ENCODE measurements around the gene LIPM. TPM values are rescaled to one million over a fixed set of nuclear protein-coding genes. Genes with fewer than 3 reads are reported as not detected.

Gene LIPM
- polyA plus RNA-seq, 1 experiment, result not detected

DNA sequence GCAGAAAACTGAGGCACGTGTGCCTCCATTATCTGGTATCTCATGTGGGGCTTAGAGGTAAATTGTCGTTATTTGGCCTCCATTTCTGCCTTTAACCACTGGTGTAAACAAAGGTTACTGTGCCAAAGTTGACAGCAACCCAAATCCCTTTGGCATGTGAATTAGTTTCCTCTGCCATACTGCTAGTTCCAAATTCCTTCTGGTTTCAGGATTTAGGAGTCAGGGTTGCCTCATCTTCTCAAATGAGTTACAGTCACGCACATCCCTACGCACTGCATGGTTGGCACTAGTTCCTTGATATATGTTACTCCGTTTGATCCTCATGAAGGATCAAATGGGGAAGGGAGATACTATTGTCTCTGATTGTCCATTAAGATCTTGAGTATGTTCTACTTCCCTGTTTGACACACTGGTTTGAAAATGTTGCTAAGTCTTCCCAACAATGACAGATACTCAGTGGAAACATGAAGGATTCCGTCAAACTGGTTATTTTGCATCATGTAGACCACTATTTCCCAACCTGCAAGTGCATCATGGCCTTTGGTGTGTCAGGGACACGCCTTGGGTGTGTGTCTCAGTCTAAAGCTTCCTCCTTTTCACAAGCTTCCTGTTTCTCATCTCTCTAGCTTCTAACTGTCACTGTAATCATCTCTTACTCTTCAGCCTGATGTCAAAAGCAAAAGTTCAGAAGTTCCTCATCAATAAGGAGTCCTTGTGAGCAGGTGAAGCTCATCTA lies 43.0 kb upstream of the LIPM start, which contains the start of gene LIPN:
Gene LIPN (plus strand): TSS at position 655 of the 736 bp plus-strand sequence. CDS start 1,386 bp downstream, outside the sequence.
- no peak for DNase-seq (ENCODE audit: low read depth, low spot score)
- no peaks in the 10 kb centered on the region for H3K9me3 ChIP-seq (ENCODE audit: control insufficient read depth, insufficient read depth, low read length)
- ChIA-PET CTCF (interaction anchor here (1.2 kb wide), 1 partner anchor 71 kb away, joined by 3 read pairs; no protein-coding TSS in a partner anchor), POLR2A (no interaction called here)
- H3K4me3 ChIP-seq (ENCODE audit: low read depth, low read length), result no peak within 1 kb of the TSS
- H3K27me3 ChIP-seq (ENCODE audit: control insufficient read depth, insufficient read depth, low read length), result peaks cover 6% of the 10 kb centered on the region
- H3K27ac ChIP-seq (ENCODE audit: low read depth, low read length), result no peak within 1 kb of the TSS
- TF ChIP-seq, protein P1, sequence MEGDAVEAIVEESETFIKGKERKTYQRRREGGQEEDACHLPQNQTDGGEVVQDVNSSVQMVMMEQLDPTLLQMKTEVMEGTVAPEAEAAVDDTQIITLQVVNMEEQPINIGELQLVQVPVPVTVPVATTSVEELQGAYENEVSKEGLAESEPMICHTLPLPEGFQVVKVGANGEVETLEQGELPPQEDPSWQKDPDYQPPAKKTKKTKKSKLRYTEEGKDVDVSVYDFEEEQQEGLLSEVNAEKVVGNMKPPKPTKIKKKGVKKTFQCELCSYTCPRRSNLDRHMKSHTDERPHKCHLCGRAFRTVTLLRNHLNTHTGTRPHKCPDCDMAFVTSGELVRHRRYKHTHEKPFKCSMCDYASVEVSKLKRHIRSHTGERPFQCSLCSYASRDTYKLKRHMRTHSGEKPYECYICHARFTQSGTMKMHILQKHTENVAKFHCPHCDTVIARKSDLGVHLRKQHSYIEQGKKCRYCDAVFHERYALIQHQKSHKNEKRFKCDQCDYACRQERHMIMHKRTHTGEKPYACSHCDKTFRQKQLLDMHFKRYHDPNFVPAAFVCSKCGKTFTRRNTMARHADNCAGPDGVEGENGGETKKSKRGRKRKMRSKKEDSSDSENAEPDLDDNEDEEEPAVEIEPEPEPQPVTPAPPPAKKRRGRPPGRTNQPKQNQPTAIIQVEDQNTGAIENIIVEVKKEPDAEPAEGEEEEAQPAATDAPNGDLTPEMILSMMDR (IDR thresholded peaks at IDR 0.05; ENCODE audit: low read depth, low read length), result no peak

DNA sequence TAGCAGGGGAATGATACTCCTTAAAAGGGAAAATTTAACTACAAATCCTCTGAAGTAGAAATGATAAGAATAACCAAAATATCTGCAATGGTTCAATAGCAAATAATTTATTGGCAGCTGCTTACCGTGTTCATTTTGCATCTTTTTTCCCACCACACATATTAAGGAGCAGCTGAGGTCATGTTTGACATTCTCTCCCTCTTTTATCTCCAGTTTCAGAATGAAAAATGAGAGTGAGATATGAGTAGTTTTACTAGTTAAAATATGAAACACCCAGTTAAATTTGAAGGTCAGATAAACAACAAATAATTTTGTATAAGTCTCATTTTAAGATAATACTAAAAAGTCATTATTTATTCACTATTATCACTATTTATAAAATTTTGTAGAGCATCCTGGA lies 39.6 kb upstream of the LIPM start:
- H3K9me3 ChIP-seq (ENCODE audit: control insufficient read depth, insufficient read depth, low read length), result no peaks in the 10 kb centered on the region
- ChIA-PET CTCF (no interaction called here), POLR2A (no interaction called here)
- no peak overlapping the region for H3K27ac ChIP-seq (ENCODE audit: low read depth, low read length)
- no peak overlapping the region for H3K4me3 ChIP-seq (ENCODE audit: low read depth, low read length)
- no peak for DNase-seq (ENCODE audit: low read depth, low spot score)
- TF ChIP-seq, protein P1 (IDR thresholded peaks at IDR 0.05; ENCODE audit: low read depth, low read length), result no peak
- H3K27me3 ChIP-seq (ENCODE audit: control insufficient read depth, insufficient read depth, low read length), result peaks cover 6% of the 10 kb centered on the region

DNA sequence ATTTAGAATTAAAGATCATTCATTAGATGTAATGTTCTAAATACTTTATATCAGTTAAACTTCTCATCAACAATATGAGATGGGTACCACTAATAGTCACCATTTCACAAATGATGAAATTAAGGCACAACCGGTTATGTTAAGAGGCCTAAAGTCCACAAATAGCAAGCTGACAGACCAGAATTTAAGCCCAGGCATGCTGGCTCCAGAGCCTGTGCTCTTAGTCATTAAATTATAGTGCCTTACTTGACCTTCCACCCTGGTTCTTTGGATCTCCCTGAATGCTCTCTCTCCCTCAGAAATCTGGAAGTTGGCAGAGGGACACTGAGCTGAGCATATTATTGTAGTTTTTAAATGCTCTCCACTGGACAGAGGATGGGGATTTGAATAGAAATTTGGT lies 39.1 kb upstream of the LIPM start:
- Histone ChIP-seq H3K4me3 (ENCODE audit: low read depth, low read length) (no peak overlapping the region), H3K27me3 (ENCODE audit: control insufficient read depth, insufficient read depth, low read length) (peaks cover 6% of the 10 kb centered on the region), H3K9me3 (ENCODE audit: control insufficient read depth, insufficient read depth, low read length) (no peaks in the 10 kb centered on the region), H3K27ac (ENCODE audit: low read depth, low read length) (no peak overlapping the region)
- DNase-seq (ENCODE audit: low read depth, low spot score), result no peak
- CTCF ChIA-PET, result no interaction called here
- POLR2A ChIA-PET, result no interaction called here
- TF ChIP-seq, protein P1 (IDR thresholded peaks at IDR 0.05; ENCODE audit: low read depth, low read length), result no peak

DNA sequence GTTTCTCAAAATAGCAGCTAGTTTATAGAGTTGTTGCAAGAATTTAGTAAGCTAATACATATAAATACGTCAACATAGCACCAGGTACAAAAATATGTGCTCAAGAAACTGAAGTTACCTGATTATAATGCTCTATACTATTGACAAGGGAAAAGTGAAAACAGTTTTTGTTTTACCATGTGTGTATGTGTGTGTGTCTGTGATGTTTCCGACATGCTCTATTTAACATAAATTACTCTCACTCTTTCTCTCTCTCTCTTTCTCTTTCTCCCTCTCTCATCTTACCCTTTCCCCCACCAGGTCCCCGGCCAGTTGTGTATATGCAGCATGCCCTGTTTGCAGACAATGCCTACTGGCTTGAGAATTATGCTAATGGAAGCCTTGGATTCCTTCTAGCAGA lies 38.4 kb upstream of the LIPM start:
- Histone ChIP-seq H3K9me3 (ENCODE audit: control insufficient read depth, insufficient read depth, low read length) (no peaks in the 10 kb centered on the region), H3K27ac (ENCODE audit: low read depth, low read length) (no peak overlapping the region), H3K4me3 (ENCODE audit: low read depth, low read length) (no peak overlapping the region), H3K27me3 (ENCODE audit: control insufficient read depth, insufficient read depth, low read length) (peaks cover 6% of the 10 kb centered on the region)
- TF ChIP-seq, protein P1 (IDR thresholded peaks at IDR 0.05; ENCODE audit: low read depth, low read length), result no peak
- POLR2A ChIA-PET, result no interaction called here
- CTCF ChIA-PET, result no interaction called here
- DNase-seq (ENCODE audit: low read depth, low spot score), result no peak

DNA sequence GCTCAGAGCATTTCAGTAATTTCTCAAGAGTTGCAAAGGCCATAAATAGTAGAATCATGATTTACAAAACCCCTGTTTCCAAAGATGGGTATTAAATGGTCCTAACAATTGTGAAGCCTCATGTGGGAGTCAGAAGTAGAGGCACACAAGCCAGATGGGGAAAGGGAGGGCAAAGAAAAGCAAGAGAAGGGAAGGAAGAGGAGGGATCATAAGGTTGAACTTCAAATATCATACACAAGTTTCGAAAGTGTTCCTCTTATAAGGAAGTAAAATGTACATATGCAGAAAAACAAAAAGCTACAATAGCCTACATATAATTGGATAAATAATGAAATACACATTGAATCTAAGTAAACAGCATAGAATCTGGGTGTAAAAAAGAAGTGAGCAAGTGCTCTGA lies 36.7 kb upstream of the LIPM start:
- CTCF ChIA-PET, result no interaction called here
- POLR2A ChIA-PET, result no interaction called here
- H3K27ac ChIP-seq (ENCODE audit: low read depth, low read length), result no peak overlapping the region

More for the DNA sequence above, 36.7 kb upstream of the LIPM start:
- no peaks in the 10 kb centered on the region for H3K9me3 ChIP-seq (ENCODE audit: control insufficient read depth, insufficient read depth, low read length)
- H3K27me3 ChIP-seq (ENCODE audit: control insufficient read depth, insufficient read depth, low read length), result peaks cover 6% of the 10 kb centered on the region
- TF ChIP-seq, protein P1 (IDR thresholded peaks at IDR 0.05; ENCODE audit: low read depth, low read length), result no peak
- no peak for DNase-seq (ENCODE audit: low read depth, low spot score)
- no peak overlapping the region for H3K4me3 ChIP-seq (ENCODE audit: low read depth, low read length)

All from AG04450 (cell line).